ENCODE data around the gene DCAF6.
"Not testable (repeated sequence)": the region's sequence is repeated elsewhere in the genome, so short reads cannot be mapped to it uniquely, and the experiment has no call there.

DCAF6 gene

GRCh38 chr1:167936068-167936929 lies at the start of gene DCAF6:
TSS of gene DCAF6 (plus strand) at chr1:167936683. CDS start at chr1:167936912, 229 bp downstream.
- peak; percentile 98 for DNase-seq

GRCh38 chr1:167887187-167887586 lies 49.3 kb upstream of the DCAF6 start:
- DNase-seq, result not testable (repeated sequence)

- DNase-seq, result no peak
Observed at GRCh38 chr1:167890400-167890799, 46.1 kb upstream of the DCAF6 start.

GRCh38 chr1:167893798-167894197 lies 42.7 kb upstream of the DCAF6 start:
- no peak for DNase-seq

- DNase-seq, result no peak
Observed at GRCh38 chr1:167898578-167899222, 37.8 kb upstream of the DCAF6 start.

- DNase-seq, result no peak
Observed at GRCh38 chr1:167899253-167899681, 37.2 kb upstream of the DCAF6 start.

GRCh38 chr1:167900907-167901306 lies 35.6 kb upstream of the DCAF6 start:
- DNase-seq, result no peak

- no peak for DNase-seq
Observed at GRCh38 chr1:167904652-167905130, 31.8 kb upstream of the DCAF6 start.

- peak; percentile 15 for DNase-seq
Observed at GRCh38 chr1:167905182-167905581, 31.3 kb upstream of the DCAF6 start.

GRCh38 chr1:167905671-167906070 lies 30.8 kb upstream of the DCAF6 start:
- no peak for DNase-seq

GRCh38 chr1:167909691-167910180 lies 26.7 kb upstream of the DCAF6 start:
- no peak for DNase-seq

- DNase-seq, result no peak
Observed at GRCh38 chr1:167910530-167910929, 26.0 kb upstream of the DCAF6 start.

- no peak for DNase-seq
Observed at GRCh38 chr1:167911413-167911812, 25.1 kb upstream of the DCAF6 start.

- no peak for DNase-seq
Observed at GRCh38 chr1:167912294-167912693, 24.2 kb upstream of the DCAF6 start.

GRCh38 chr1:167913895-167914496 lies 22.5 kb upstream of the DCAF6 start, which contains the start of gene ADCY10:
TSS of gene ADCY10 (minus strand) at chr1:167914134. CDS start at chr1:167905140, 8,994 bp downstream.
- no peak for DNase-seq

- DNase-seq, result no peak
Observed at GRCh38 chr1:167915569-167915968, 20.9 kb upstream of the DCAF6 start.

- DNase-seq, result no peak
Observed at GRCh38 chr1:167916766-167917511, 19.5 kb upstream of the DCAF6 start.

GRCh38 chr1:167922023-167922422 lies 14.5 kb upstream of the DCAF6 start:
- DNase-seq, result no peak

- DNase-seq, result no peak
Observed at GRCh38 chr1:167922611-167923074, 13.8 kb upstream of the DCAF6 start.

GRCh38 chr1:167923324-167924056 lies 13.0 kb upstream of the DCAF6 start:
- DNase-seq, result no peak

GRCh38 chr1:167924102-167924501 lies 12.4 kb upstream of the DCAF6 start:
- no peak for DNase-seq
